ENCODE results near the gene CACNA1B. TPM values are rescaled to one million over a fixed set of nuclear protein-coding genes. Genes with fewer than 3 reads are reported as not detected.

The CACNA1B gene
- total RNA-seq, result under 0.01 and 0.09 TPM in 2 replicates

DNA sequence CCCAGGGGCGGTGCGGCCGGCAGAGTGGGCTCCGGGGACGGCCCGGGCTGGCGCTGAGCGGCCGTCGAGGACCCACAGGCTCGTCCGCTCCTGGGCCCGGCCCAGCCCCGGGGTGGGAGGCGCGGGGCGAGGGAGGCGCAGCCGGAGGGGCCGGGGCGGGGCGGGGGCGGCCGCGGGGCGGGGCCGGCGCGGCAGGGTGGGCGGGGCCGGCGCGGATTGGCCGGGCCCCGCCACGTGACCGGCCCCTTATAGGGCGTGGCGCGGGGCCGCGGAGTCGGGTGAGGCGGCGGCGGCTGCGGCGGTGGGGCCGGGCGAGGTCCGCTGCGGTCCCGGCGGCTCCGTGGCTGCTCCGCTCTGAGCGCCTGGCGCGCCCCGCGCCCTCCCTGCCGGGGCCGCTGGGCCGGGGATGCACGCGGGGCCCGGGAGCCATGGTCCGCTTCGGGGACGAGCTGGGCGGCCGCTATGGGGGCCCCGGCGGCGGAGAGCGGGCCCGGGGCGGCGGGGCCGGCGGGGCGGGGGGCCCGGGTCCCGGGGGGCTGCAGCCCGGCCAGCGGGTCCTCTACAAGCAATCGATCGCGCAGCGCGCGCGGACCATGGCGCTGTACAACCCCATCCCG lies at the start of gene CACNA1B:
TSS of gene CACNA1B (plus strand) at position 277 of the 617 bp plus-strand sequence. CDS start at position 429, 152 bp downstream.

